SJCRH30 (cell line): ENCODE data around the gene NXN. TPM values are rescaled to one million over a fixed set of nuclear protein-coding genes. Genes with fewer than 3 reads are reported as not detected.
"Not testable (repeated sequence)": the region's sequence is repeated elsewhere in the genome, so short reads cannot be mapped to it uniquely, and the experiment has no call there.

Source experiments
- DNase-seq, 2 experiments: peaks; one replicate each; pipeline ENCODE4 v3.0.0-alpha.2; 2015 to 2020
- H3K27ac ChIP-seq: fragments of 250-450 bp; sonication (Bioruptor Pico); 2 replicates; pipeline ENCODE4 v1.5.1; 2020; ENCODE audit warnings: mild to moderate bottlenecking, moderate library complexity
- H3K27me3 ChIP-seq: fragments of 250-450 bp; sonication (Bioruptor Pico); 2 replicates; pipeline ENCODE4 v1.5.1; 2020; ENCODE audit warnings: mild to moderate bottlenecking, moderate library complexity
- H3K36me3 ChIP-seq: fragments of 250-450 bp; sonication (Bioruptor Pico); 2 replicates; pipeline ENCODE4 v1.5.1; 2020; ENCODE audit warnings: mild to moderate bottlenecking, moderate library complexity
- H3K4me1 ChIP-seq: fragments of 250-450 bp; sonication (Bioruptor Pico); 2 replicates; pipeline ENCODE4 v1.5.1; 2020; ENCODE audit warnings: mild to moderate bottlenecking, moderate library complexity
- H3K4me3 ChIP-seq: fragments of 250-450 bp; sonication (Bioruptor Pico); 2 replicates; pipeline ENCODE4 v1.5.1; 2020; ENCODE audit warnings: mild to moderate bottlenecking, moderate library complexity
- H3K9me3 ChIP-seq: fragments of 250-450 bp; sonication (Bioruptor Pico); replicated peaks from 2 replicates; pipeline ENCODE4 v1.5.1; 2020; ENCODE audit warnings: mild to moderate bottlenecking, moderate library complexity
- total RNA-seq: library from RNA; depleted of rRNA; stranded (reverse); fragments of >200 nt; shearing (Covaris generic); gene quantifications from 2 replicates; pipeline ENCODE4 v1.2.3, GENCODE V29; 2014

Gene NXN
- total RNA-seq, 1 experiment from 2014 or later = 35.2 TPM

GRCh38 chr17:855569-855968 lies 124.0 kb downstream of the NXN start:
- DNase-seq = no peak
- Histone ChIP-seq H3K36me3 (no peaks in the 10 kb centered on the region), H3K4me1 (peaks cover 15% of the 10 kb centered on the region), H3K4me3 (no peak overlapping the region), H3K27me3 (no peaks in the 10 kb centered on the region), H3K9me3 (no peaks in the 10 kb centered on the region), H3K27ac (no peak overlapping the region)

- not testable (repeated sequence) for H3K27me3 ChIP-seq, H3K4me3 ChIP-seq, DNase-seq, H3K27ac ChIP-seq, H3K36me3 ChIP-seq, H3K9me3 ChIP-seq, H3K4me1 ChIP-seq
These were observed 126.7 kb downstream of the NXN start for GRCh38 chr17:852850-853249.

GRCh38 chr17:852349-852748 lies 127.2 kb downstream of the NXN start:
- H3K9me3 ChIP-seq = no peaks in the 10 kb centered on the region
- no peaks in the 10 kb centered on the region for H3K27me3 ChIP-seq
- no peaks in the 10 kb centered on the region for H3K36me3 ChIP-seq
- DNase-seq = no peak
- peaks cover 7% of the 10 kb centered on the region; the same call in 1 of the 2 replicates for H3K4me1 ChIP-seq
- H3K4me3 ChIP-seq = no peak overlapping the region
- no peak overlapping the region; the same call in 1 of the 2 replicates for H3K27ac ChIP-seq

- peak; percentile 19 to 47 for DNase-seq
- Histone ChIP-seq H3K4me3 (peak overlapping the region; percentile 44), H3K36me3 (no peaks in the 10 kb centered on the region), H3K9me3 (no peaks in the 10 kb centered on the region), H3K4me1 (peaks cover 7% of the 10 kb centered on the region; the same call in 1 of the 2 replicates), H3K27me3 (no peaks in the 10 kb centered on the region), H3K27ac (peak overlapping the region; percentile 68)
These were observed 127.7 kb downstream of the NXN start for GRCh38 chr17:851924-852323.

- H3K9me3 ChIP-seq = no peaks in the 10 kb centered on the region
- H3K27me3 ChIP-seq = no peaks in the 10 kb centered on the region
- peak; percentile 24 to 45 for DNase-seq
- H3K36me3 ChIP-seq = no peaks in the 10 kb centered on the region
- H3K4me1 ChIP-seq = peaks cover 7% of the 10 kb centered on the region; the same call in 1 of the 2 replicates
- H3K27ac ChIP-seq = peak overlapping the region; percentile 68
- peak overlapping the region; percentile 44 for H3K4me3 ChIP-seq
These were observed 128.5 kb downstream of the NXN start for GRCh38 chr17:850851-851763.

- no peak for DNase-seq
- H3K9me3 ChIP-seq = no peaks in the 10 kb centered on the region
- H3K4me3 ChIP-seq = peak overlapping the region; percentile 44
- H3K36me3 ChIP-seq = no peaks in the 10 kb centered on the region
- no peak overlapping the region for H3K27ac ChIP-seq
- no peaks in the 10 kb centered on the region for H3K27me3 ChIP-seq
- peaks cover 7% of the 10 kb centered on the region; the same call in 1 of the 2 replicates for H3K4me1 ChIP-seq
These were observed 129.3 kb downstream of the NXN start for GRCh38 chr17:850086-850850.

- no peak for DNase-seq
- H3K27ac ChIP-seq = no peak overlapping the region
- peaks cover 7% of the 10 kb centered on the region; the same call in 1 of the 2 replicates for H3K4me1 ChIP-seq
These were observed 131.2 kb downstream of the NXN start for GRCh38 chr17:848402-848801.

GRCh38 chr17:846901-847843 lies 132.4 kb downstream of the NXN start:
- H3K9me3 ChIP-seq = no peaks in the 10 kb centered on the region
- no peak overlapping the region for H3K27ac ChIP-seq
- no peak overlapping the region for H3K4me3 ChIP-seq

More at GRCh38 chr17:848402-848801, 131.2 kb downstream of the NXN start:
- Histone ChIP-seq H3K27me3 (no peaks in the 10 kb centered on the region), H3K9me3 (no peaks in the 10 kb centered on the region), H3K36me3 (no peaks in the 10 kb centered on the region), H3K4me3 (no peak overlapping the region)

GRCh38 chr17:841313-841712 lies 138.3 kb downstream of the NXN start:
- Histone ChIP-seq H3K4me3 (no peak overlapping the region), H3K27ac (no peak overlapping the region), H3K36me3 (no peaks in the 10 kb centered on the region), H3K27me3 (no peaks in the 10 kb centered on the region), H3K4me1 (0 out of 2 replicates have a peak, but pooled peaks cover 3% of the 10 kb centered on the region), H3K9me3 (no peaks in the 10 kb centered on the region)
- no peak for DNase-seq

More at GRCh38 chr17:846901-847843, 132.4 kb downstream of the NXN start:
- H3K36me3 ChIP-seq = no peaks in the 10 kb centered on the region
- H3K4me1 ChIP-seq = peaks cover 6% of the 10 kb centered on the region; the same call in 1 of the 2 replicates
- no peak for DNase-seq
- H3K27me3 ChIP-seq = no peaks in the 10 kb centered on the region

- Histone ChIP-seq H3K9me3 (no peaks in the 10 kb centered on the region), H3K4me3 (no peak overlapping the region), H3K27me3 (no peaks in the 10 kb centered on the region), H3K36me3 (no peaks in the 10 kb centered on the region), H3K27ac (no peak overlapping the region), H3K4me1 (0 out of 2 replicates have a peak, but pooled peaks cover 4% of the 10 kb centered on the region)
- DNase-seq = no peak
These were observed 141.1 kb downstream of the NXN start for GRCh38 chr17:838486-838885.

- Histone ChIP-seq H3K27ac (peak overlapping the region; percentile 63), H3K4me3 (no peak overlapping the region), H3K36me3 (no peaks in the 10 kb centered on the region), H3K4me1 (0 out of 2 replicates have a peak, but pooled peaks cover 4% of the 10 kb centered on the region), H3K9me3 (no peaks in the 10 kb centered on the region), H3K27me3 (no peaks in the 10 kb centered on the region)
- DNase-seq = peak; percentile 72 to 78
These were observed 143.4 kb downstream of the NXN start for GRCh38 chr17:836151-836550.

GRCh38 chr17:835721-836120 lies 143.9 kb downstream of the NXN start:
- DNase-seq, H3K9me3 ChIP-seq, H3K27me3 ChIP-seq, H3K4me1 ChIP-seq, H3K36me3 ChIP-seq: not testable (repeated sequence)
- Histone ChIP-seq H3K27ac (peak overlapping the region; percentile 63), H3K4me3 (peak overlapping the region; percentile 27; the same call in 1 of the 2 replicates)

- Histone ChIP-seq H3K27ac (peak overlapping the region; percentile 63), H3K4me3 (peak overlapping the region; percentile 27), H3K36me3 (no peaks in the 10 kb centered on the region), H3K9me3 (no peaks in the 10 kb centered on the region), H3K27me3 (no peaks in the 10 kb centered on the region), H3K4me1 (0 out of 2 replicates have a peak, but pooled peaks cover 4% of the 10 kb centered on the region)
- DNase-seq = peak; percentile 69 to 77
These were observed 144.3 kb downstream of the NXN start for GRCh38 chr17:835263-835662.

- no peak overlapping the region for H3K27ac ChIP-seq
- H3K4me1 ChIP-seq = 0 out of 2 replicates have a peak, but pooled peaks cover 4% of the 10 kb centered on the region
- H3K36me3 ChIP-seq = no peaks in the 10 kb centered on the region
- no peaks in the 10 kb centered on the region for H3K9me3 ChIP-seq
- DNase-seq = no peak
- no peaks in the 10 kb centered on the region for H3K27me3 ChIP-seq
- H3K4me3 ChIP-seq = no peak overlapping the region
These were observed 145.4 kb downstream of the NXN start for GRCh38 chr17:834136-834535.
